HepG2 (cell line): Measurements from ENCODE around the gene WDFY1.

Source experiments
- CHD2 ChIP-seq: IDR thresholded peaks from 2 replicates; pipeline ENCODE4 v1.6.1; 2011; ENCODE audit warnings: low read depth, low read length, improper control_type of control experiment
- EP300 ChIP-seq, 3 experiments: sonication (generic) in 1 of 3; formaldehyde crosslinking in 1 of 3; IDR thresholded peaks; 2 replicates each; pipeline versions ENCODE4 v1.5.1 to v1.6.1; 2011 to 2020; ENCODE audit warnings: low read depth in 2 of 3, low read length in 2 of 3, borderline replicate concordance in 1 of 3, improper control_type of control experiment in 1 of 3, mild to moderate bottlenecking in 1 of 3, missing genetic modification reagents in 1 of 3, moderate library complexity in 1 of 3
- MXI1 ChIP-seq: IDR thresholded peaks from 3 replicates; pipeline ENCODE4 v1.6.1; 2012; ENCODE audit warnings: low read depth, low read length, inconsistent platforms, borderline replicate concordance
- TAF1 ChIP-seq: sonication (generic); formaldehyde crosslinking; IDR thresholded peaks from 2 replicates; pipeline ENCODE4 v1.4.0; 2020; ENCODE audit warnings: missing genetic modification reagents
- TARDBP ChIP-seq: sonication (generic); formaldehyde crosslinking; IDR thresholded peaks from 2 replicates; pipeline ENCODE4 v1.8.0; 2022; ENCODE audit warnings: mild to moderate bottlenecking, missing genetic modification reagents
- TF ChIP-seq, protein P1 (sequence below): sonication (generic); formaldehyde crosslinking; IDR thresholded peaks from 2 replicates; pipeline ENCODE4 v1.5.0; 2020; ENCODE audit warnings: mild to moderate bottlenecking, missing genetic modification reagents, moderate library complexity
- TF ChIP-seq, protein P2 (sequence below), 2 experiments: sonication (generic) in 1 of 2; formaldehyde crosslinking in 1 of 2; IDR thresholded peaks; 2 replicates each; pipeline versions ENCODE4 v1.5.1 to v1.6.1; 2011 to 2020; ENCODE audit warnings: borderline replicate concordance in 1 of 2, low read depth in 1 of 2, low read length in 1 of 2, mild to moderate bottlenecking in 1 of 2, missing genetic modification reagents in 1 of 2, moderate library complexity in 1 of 2
- TF ChIP-seq, protein P3 (sequence below): sonication (generic); formaldehyde crosslinking; IDR thresholded peaks from 2 replicates; pipeline ENCODE4 v1.8.0; 2022; ENCODE audit warnings: low read depth, missing genetic modification reagents
- TF ChIP-seq, protein P4 (sequence below): IDR thresholded peaks from 2 replicates; pipeline ENCODE4 v1.6.1; 2012; ENCODE audit warnings: inconsistent platforms

DNA sequence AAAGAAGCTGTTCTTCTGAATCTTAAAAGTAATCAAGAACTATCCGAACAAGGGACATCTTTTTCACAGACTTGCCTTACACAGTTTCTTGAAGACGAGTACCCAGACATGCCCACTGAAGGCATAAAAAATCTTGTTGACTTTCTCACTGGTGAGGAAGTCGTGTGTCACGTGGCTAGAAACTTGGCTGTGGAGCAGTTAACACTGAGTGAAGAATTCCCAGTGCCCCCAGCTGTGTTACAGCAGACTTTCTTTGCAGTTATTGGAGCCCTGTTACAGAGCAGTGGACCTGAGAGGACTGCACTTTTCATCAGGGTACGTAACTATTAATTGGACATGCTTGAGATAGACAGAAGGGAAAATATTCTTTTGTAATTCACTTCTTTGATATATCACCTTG, 14.6 kb upstream of the WDFY1 start:
- TF ChIP-seq TARDBP (CRISPR knock-in tag): no peak
- TF ChIP-seq TAF1 (CRISPR knock-in tag): no peak
- TF ChIP-seq, protein P1, sequence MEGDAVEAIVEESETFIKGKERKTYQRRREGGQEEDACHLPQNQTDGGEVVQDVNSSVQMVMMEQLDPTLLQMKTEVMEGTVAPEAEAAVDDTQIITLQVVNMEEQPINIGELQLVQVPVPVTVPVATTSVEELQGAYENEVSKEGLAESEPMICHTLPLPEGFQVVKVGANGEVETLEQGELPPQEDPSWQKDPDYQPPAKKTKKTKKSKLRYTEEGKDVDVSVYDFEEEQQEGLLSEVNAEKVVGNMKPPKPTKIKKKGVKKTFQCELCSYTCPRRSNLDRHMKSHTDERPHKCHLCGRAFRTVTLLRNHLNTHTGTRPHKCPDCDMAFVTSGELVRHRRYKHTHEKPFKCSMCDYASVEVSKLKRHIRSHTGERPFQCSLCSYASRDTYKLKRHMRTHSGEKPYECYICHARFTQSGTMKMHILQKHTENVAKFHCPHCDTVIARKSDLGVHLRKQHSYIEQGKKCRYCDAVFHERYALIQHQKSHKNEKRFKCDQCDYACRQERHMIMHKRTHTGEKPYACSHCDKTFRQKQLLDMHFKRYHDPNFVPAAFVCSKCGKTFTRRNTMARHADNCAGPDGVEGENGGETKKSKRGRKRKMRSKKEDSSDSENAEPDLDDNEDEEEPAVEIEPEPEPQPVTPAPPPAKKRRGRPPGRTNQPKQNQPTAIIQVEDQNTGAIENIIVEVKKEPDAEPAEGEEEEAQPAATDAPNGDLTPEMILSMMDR (CRISPR knock-in tag): no peak
- no peak for TF ChIP-seq MXI1
- no peak for TF ChIP-seq EP300 (IDR thresholded peaks at IDR 0.05; ENCODE audit: low read depth in 2 of 2, low read length in 2 of 2)
- no peak for TF ChIP-seq EP300 (CRISPR knock-in tag; IDR thresholded peaks at IDR 0.05; ENCODE audit: borderline replicate concordance)
- TF ChIP-seq, protein P2, sequence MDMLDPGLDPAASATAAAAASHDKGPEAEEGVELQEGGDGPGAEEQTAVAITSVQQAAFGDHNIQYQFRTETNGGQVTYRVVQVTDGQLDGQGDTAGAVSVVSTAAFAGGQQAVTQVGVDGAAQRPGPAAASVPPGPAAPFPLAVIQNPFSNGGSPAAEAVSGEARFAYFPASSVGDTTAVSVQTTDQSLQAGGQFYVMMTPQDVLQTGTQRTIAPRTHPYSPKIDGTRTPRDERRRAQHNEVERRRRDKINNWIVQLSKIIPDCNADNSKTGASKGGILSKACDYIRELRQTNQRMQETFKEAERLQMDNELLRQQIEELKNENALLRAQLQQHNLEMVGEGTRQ (IDR thresholded peaks at IDR 0.05; ENCODE audit: low read depth, low read length): no peak
- TF ChIP-seq, protein P2 (CRISPR knock-in tag; IDR thresholded peaks at IDR 0.05; ENCODE audit: borderline replicate concordance): no peak
- TF ChIP-seq, protein P3, sequence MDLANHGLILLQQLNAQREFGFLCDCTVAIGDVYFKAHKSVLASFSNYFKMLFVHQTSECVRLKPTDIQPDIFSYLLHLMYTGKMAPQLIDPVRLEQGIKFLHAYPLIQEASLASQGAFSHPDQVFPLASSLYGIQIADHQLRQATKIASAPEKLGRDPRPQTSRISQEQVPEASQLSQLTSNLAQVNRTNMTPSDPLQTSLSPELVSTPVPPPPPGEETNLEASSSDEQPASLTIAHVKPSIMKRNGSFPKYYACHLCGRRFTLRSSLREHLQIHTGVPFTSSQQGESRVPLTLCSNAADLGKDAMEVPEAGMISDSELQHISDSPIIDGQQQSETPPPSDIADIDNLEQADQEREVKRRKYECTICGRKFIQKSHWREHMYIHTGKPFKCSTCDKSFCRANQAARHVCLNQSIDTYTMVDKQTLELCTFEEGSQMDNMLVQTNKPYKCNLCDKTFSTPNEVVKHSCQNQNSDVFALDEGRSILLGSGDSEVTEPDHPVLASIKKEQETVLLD (CRISPR knock-in tag): no peak
- TF ChIP-seq, protein P4, sequence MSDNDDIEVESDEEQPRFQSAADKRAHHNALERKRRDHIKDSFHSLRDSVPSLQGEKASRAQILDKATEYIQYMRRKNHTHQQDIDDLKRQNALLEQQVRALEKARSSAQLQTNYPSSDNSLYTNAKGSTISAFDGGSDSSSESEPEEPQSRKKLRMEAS: no peak
- TF ChIP-seq CHD2: no peak
